ENCODE measurements around the gene AMMECR1. TPM values are rescaled to one million over a fixed set of nuclear protein-coding genes. Genes with fewer than 3 reads are reported as not detected.

Gene AMMECR1
- total and polyA plus RNA-seq, 2 of the 4 experiments (the other 2 are of a cell fraction) = 7.0 to 11.3 TPM

DNA sequence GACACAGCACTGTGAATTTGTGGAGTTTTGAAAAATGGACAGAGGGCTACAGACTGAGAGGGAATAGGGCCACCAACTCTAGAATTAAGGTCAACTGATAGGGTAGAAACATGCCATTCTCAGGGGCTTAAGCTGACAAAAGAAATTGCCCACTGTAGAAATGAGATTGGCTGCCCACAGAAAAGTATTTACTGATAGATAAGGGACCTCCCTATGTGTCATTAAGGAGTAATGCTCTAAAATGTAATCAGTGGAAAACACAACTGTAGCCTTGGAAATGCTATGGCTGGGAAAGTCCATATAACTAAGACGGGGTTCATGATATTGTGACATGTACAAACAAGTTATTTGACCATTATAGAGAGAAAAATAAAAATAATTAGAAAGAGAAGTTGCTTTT lies 45.4 kb upstream of the AMMECR1 start:
- H4K91ac ChIP-seq (ENCODE audit: insufficient read depth, low read depth, low read length) = no peak overlapping the region
- no peak overlapping the region for H2AK5ac ChIP-seq (ENCODE audit: low read depth, low read length)
- no peaks in the 10 kb centered on the region for H3K4me1 ChIP-seq (ENCODE audit: control insufficient read depth, insufficient read depth, low read length)
- no peak for ATAC-seq (ENCODE audit: low read depth)
- H4K8ac ChIP-seq (ENCODE audit: low read depth in 2 of 2, low read length in 2 of 2) = no peak overlapping the region
- ChIA-PET CTCF (no interaction called here), POLR2A (ENCODE audit: unreplicated experiment) (no interaction called here)
- no peak overlapping the region for H2AK9ac ChIP-seq (replicated peaks; ENCODE audit: low read depth, low read length, poor library complexity)
- H3K4ac ChIP-seq (ENCODE audit: low read depth, low read length) = no peak overlapping the region
- DNase-seq = no peak
- H2BK15ac ChIP-seq (ENCODE audit: low read depth, low read length) = no peak overlapping the region
- no peak overlapping the region for H3K56ac ChIP-seq (ENCODE audit: extremely low read depth, insufficient read depth, low read length)
- H2BK120ac ChIP-seq (ENCODE audit: low read depth, low read length) = no peak overlapping the region
- no peaks in the 10 kb centered on the region for H3K9me1 ChIP-seq (ENCODE audit: insufficient read depth, low read length)
- no peaks in the 10 kb centered on the region for H3K79me1 ChIP-seq (ENCODE audit: low read depth in 1 of 2, low read length in 2 of 2)
- BruUV-seq (replicated peaks) = no TSS peak
- H4K20me1 ChIP-seq (ENCODE audit: insufficient read depth, low read length) = no peaks in the 10 kb centered on the region
- H2BK20ac ChIP-seq (ENCODE audit: low read depth, low read length) = no peak overlapping the region
- no peak overlapping the region for H3K18ac ChIP-seq (ENCODE audit: low read depth, low read length)
- no peak for TF ChIP-seq USF2 (IDR thresholded peaks at IDR 0.05; ENCODE audit: low read depth, low read length)
- TF ChIP-seq SMC3 (IDR thresholded peaks at IDR 0.05; ENCODE audit: low read depth, low read length) = no peak
- TF ChIP-seq NFE2L2 (IDR thresholded peaks at IDR 0.05; ENCODE audit: low read depth, low read length) = no peak
- no peak for TF ChIP-seq FOS (IDR thresholded peaks at IDR 0.05; ENCODE audit: low read depth, low read length)
- no peak for TF ChIP-seq RFX5 (IDR thresholded peaks at IDR 0.05; ENCODE audit: low read depth, low read length)
- TF ChIP-seq MAZ (IDR thresholded peaks at IDR 0.05; ENCODE audit: borderline replicate concordance, low read depth, low read length) = no peak
- no peak for TF ChIP-seq CHD1 (IDR thresholded peaks at IDR 0.05; ENCODE audit: low read depth, low read length)
- TF ChIP-seq POLR2A (IDR thresholded peaks at IDR 0.05; ENCODE audit: low read depth, low read length) = no peak
- no peak for TF ChIP-seq MAFK (IDR thresholded peaks at IDR 0.05; ENCODE audit: low read depth, low read length)
- TF ChIP-seq RAD21 (IDR thresholded peaks at IDR 0.05; ENCODE audit: low read length) = no peak
- no peak for TF ChIP-seq ELK1 (IDR thresholded peaks at IDR 0.05; ENCODE audit: borderline replicate concordance, low read depth, low read length)
- no peak for TF ChIP-seq CTCF (conservative IDR thresholded peaks at IDR 0.05; ENCODE audit: low read depth, low read length)
- TF ChIP-seq BHLHE40 (IDR thresholded peaks at IDR 0.05; ENCODE audit: low read depth, low read length) = no peak
- no peak for TF ChIP-seq CEBPB (IDR thresholded peaks at IDR 0.05; ENCODE audit: low read depth, low read length)
- no peak for TF ChIP-seq MXI1 (IDR thresholded peaks at IDR 0.05; ENCODE audit: borderline replicate concordance, low read depth, low read length)
- no peak for TF ChIP-seq RCOR1 (IDR thresholded peaks at IDR 0.05; ENCODE audit: insufficient replicate concordance, low read length)
- no peak overlapping the region for H3K23ac ChIP-seq (ENCODE audit: low read depth, low read length)
- dilution Hi-C loops (cut with HindIII; ENCODE audit: low sequenced_read_pairs, unreplicated experiment) = no loop called here
- no peak overlapping the region for H3K4me3 ChIP-seq (ENCODE audit: insufficient read depth, low read depth, low read length)
- peaks cover 7% of the 10 kb centered on the region; the same call in 1 of the 2 replicates for H3K27me3 ChIP-seq (ENCODE audit: control insufficient read depth, insufficient read depth, low read length)
- intact Hi-C loops (cut with micrococcal nuclease) = no loop called here
- H3K9ac ChIP-seq (ENCODE audit: low read depth, low read length) = no peak overlapping the region
- H3K27ac ChIP-seq (ENCODE audit: insufficient read depth, low read length) = no peak overlapping the region
- no peak overlapping the region for H3K4me2 ChIP-seq (ENCODE audit: low read depth, low read length)
- H3K14ac ChIP-seq (replicated peaks; ENCODE audit: low read depth, low read length) = no peak overlapping the region
- no peaks in the 10 kb centered on the region for H3K36me3 ChIP-seq (ENCODE audit: control insufficient read depth, insufficient read depth, low read length)
- no peak overlapping the region for H2AFZ ChIP-seq (replicated peaks; ENCODE audit: low read length, poor library complexity)
- in situ Hi-C loops (cut with MboI; ENCODE audit: low sequenced_read_pairs) = no loop called here
- no peak overlapping the region for H2BK5ac ChIP-seq (ENCODE audit: low read depth, low read length, poor library complexity, severe bottlenecking)
- H3K9me3 ChIP-seq (ENCODE audit: control insufficient read depth, insufficient read depth, low read length) = no peaks in the 10 kb centered on the region
- no peak overlapping the region for H4K5ac ChIP-seq (ENCODE audit: low read depth, low read length)
- no CpG with 5 or more reads among the region's 1 CpG for WGBS, 2 experiments (ENCODE audit: extremely low coverage in 2 of 2, insufficient read length in 1 of 2)
